ENCODE measurements around the gene AFG3L2.
"Not testable (repeated sequence)": the region's sequence is repeated elsewhere in the genome, so short reads cannot be mapped to it uniquely, and the experiment has no call there.

The AFG3L2 gene

DNA sequence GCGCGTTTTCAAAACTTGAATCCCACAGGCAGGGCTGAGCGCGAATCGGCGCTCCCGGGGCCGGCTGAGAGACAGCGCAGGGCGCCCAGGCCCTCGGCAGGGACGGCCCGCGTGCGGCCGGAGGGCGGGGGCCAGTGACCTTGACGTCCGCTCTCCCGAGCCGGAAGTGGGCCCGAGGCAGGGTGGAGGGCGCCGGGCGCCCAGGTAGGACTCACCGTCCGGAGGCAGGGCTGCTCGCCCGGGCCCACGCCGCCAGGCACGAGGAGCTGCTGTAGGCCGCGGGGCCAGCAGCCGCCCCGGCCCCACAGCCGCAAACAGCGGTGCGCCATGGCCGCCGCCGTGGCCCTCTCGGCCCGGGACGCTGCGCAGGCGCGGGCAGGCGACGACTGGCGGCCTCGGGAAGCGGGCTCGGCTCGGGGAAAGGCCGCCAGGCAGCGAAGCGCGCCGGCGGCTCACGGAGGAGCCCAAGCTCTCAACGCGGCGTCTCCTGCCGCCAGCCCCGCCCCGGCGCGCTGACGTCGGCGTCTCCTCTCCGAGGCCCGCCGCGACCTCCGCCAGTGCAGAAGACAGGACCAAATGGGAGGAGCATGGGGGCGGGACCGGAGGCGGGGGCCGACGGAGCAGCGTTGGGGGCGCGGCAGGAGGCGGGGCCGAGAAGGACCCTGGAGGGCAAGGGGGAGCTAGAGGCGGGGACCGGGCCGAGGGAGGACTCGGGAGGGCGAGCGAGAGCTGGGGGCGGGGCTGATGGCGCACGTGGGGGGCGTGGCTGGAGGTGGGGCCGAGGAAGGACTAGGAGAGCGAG, at the start of gene AFG3L2:
TSS of gene AFG3L2 (minus strand) at position 474 of the 802 bp plus-strand sequence. CDS start at position 329, 145 bp downstream.
- peak; percentile 100 for DNase-seq

DNA sequence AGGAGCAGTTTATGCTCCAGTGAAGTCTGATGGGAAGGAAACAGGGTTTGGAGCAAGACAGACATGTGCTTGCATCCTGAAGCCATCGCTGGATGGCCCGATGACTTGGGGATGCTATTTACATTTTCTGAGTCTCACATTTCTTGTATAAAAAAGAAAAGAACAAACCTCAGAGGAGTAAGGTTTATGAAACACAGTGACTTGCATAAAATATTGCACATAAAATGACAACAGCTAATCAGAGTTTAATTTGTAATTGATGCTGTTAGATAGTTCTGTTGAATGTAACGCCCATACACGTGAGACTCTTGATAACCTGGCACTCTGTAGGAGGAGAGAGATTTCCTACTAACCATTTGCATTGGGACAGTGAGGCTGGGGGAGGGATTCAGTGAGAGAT, 47.2 kb upstream of the AFG3L2 start:
- DNase-seq, result no peak

DNA sequence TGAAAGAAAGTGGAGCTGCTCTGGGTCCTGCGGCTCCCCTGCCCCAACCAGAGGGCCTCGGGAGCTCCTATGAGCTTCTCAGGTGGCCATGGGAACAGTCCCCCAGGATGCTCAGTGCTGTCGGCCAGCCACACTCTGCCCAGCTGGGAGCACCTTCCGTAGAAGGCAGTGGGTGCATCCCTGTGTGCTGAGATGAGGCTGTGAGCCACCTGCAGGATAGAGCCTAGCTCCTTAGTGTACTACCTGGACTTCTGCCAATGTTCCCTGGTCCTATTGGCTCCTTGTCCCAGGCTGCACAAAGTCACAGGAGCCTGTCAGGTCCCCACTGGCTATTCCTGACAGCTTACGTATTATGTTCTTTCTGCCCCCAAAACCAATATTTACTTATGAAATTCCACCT, 46.8 kb upstream of the AFG3L2 start:
- DNase-seq, result no peak

DNA sequence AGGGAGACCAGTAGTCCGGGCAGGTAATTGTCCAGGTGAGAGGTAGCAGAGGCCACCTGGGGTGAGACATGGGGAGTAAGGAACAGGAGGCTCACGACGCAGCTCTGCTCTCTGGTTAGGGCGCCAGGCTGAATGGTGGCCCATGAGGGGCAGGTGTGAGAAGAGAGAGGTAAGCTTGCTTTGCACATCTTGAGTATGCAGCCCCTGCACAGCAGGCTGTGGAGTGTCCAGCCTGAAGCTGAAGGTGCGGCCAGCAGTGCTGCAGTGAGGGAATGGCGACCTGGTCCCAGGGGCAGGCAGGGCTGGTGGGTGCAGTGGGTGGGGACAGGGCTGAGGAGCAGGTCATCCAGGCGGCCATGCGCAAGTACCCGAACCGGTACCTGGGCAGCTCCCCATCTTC, 46.4 kb upstream of the AFG3L2 start:
- DNase-seq, result no peak

DNA sequence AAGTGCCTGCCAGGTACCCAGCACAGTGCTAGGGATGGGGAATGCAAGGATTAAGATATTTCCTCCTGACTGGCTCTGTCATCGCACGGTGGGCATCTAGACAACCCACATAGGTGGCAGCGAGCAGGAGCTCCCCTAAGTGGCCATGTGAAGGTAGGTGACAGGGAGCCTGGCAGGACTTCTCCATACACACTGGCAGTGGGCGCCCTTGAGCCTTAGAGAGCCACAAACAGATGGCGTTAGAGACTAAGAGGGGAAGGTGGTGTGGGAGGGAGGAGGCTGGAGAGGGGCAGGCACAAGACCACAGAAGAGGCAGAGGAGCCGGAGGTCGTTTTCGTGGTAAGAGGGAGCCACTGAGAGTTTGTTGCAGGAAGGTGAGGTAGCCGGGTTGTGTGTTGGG, 45.9 kb upstream of the AFG3L2 start:
- DNase-seq, result no peak

DNA sequence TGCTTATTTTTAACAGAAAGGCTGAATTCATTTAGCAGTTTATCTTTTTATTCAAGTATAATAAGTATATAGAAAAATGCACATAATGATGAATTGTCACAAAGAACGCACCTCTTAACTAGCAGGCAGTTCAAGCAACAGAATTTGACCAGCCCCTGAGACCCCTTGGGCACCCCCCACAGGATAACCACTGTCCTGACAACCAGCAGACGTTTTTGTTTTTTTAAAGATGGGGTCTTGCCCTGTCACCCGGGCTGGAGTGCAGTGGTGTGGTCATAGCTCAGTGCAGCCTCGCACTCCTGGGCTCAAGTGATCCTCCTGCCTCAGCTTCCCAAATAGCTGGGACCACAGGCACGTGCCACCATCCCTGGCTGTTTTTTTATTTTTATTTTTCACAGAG, 44.7 kb upstream of the AFG3L2 start:
- DNase-seq, result no peak

DNA sequence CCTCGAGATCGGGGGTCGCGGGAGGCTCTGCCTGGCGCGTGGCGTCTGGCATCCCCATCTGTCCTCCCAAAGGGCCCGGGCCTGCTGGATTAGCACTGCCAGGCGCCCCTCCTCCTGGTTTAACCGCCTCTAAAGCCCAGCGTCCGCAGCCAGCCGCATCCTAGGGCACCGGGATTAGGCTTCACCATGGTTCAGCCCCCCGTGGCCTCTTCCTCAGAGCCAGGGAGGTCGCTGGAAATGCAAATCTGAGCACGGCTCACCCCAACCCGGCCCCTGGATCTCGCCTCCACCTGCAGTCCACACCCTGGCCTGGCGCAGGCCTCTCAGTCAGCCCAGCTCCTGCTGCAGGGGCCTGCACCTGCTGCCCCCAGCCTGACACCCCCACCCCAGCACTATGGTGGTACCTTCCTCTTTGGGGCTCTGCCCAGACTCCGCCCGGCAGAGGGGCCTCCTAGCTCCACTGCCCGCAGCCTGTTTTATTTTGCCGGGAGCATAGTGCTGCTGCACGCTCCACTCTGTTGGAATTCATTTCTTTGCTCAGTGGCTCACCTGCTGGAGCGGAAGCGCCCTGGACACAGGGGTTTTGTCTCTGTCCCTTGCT, 43.9 kb upstream of the AFG3L2 start:
- DNase-seq, result peak; percentile 70

DNA sequence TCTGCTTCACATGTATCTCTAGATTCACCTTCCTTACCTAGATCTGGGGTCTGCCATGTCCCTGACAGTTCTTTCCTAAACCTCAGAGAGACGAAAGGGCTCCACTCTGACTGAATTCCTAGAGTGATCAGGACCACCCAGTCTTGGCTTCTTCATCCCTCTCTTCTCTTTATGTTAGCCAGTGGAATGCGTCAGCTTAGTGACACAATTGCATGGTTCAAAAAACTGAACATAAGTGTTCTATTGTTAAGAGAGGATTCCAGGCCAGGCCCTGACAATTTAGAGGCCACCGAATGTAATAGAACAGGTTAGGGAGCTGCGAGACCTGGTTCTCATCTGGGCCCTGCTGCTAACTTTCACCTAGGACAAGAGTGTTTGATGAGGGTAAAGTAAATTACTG, 40.7 kb upstream of the AFG3L2 start:
- no peak for DNase-seq

DNA sequence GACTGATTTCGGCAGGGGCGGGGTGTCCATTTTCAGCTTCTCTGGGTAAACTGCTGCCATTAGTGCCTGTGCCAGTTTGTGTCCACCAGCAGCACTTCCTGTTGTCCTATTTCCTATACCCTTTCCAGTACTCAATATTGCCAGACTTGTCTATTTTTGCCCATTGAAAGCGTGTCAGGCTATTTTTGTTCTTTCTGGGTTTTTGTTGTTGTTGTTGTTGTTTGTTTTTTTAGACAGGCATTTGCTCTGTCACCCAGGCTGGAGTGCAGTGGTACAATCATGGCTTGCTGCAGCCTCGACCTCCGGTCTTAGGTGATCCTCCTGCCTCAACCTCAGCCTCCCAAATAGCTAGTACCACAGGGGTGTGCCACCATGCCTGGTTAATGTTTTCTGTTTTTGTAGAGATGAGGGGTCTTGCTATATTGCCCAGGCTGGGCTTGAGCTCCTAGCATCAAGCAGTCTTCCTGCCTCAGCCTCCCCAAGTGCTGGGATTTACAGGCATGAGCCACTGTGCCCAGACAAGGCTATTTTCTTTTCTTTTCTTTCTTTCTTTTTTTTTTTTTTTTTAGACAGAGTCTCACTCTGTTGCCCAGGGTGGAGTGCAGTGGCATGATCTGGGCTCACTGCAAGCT, 39.2 kb upstream of the AFG3L2 start:
- DNase-seq, result no peak

DNA sequence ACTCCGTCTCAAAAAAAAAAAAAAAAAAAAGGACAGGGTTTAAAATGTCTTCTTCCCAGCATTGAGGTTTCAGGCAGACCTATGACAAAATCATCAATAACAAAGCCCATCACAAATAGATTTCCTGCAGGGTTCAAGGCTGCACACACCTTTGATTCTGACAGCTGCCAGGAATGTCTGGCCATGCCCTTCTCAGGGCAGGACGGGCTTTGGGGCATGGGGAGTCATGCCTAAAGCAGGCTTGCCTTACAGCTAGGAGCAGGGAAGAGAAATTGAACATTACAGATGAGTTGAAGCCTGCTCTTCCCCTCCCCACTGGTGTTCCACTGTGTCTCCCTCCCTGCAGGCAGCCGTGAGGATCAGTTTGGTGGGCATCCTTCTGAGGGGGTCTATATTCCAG, 34.4 kb upstream of the AFG3L2 start:
- no peak for DNase-seq

DNA sequence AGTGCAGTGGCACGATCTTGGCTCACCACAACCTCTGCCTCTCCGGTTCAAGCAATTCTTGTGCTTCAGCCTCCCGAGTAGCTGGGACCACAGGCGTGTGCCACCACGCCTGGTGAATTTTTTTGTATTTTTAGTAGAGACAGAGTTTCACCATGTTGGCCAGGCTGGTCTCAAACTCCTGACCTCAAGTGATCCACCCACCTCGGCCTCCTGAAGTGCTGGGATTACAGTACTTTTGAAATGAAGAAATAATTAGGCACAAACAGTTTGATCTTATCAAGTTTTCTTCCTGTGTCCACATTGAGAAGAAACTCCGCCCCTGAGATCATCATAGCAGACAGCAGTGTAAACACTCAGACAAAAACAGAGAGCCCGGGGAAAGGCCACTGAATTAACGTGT, 33.7 kb upstream of the AFG3L2 start:
- DNase-seq, result not testable (repeated sequence)

DNA sequence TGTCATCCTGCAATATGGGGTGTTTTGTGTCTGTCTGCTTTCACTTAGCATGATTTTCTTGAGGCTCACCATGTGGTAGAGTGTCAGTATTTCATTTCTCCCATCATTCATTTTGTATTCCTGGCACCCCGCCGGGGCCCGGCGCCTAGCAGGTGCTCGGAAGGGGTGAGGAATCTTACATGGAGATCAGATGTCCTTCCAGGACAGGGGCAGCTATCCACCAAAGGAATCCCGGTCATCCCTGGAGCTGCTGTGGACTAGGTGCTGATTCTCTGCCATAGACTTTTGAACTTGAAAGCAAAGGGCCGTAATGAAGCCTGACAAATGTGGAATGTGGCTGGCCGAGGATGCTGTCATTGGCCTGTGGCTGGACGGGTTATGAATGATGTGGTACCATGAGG, 33.1 kb upstream of the AFG3L2 start:
- peak; percentile 47 for DNase-seq

DNA sequence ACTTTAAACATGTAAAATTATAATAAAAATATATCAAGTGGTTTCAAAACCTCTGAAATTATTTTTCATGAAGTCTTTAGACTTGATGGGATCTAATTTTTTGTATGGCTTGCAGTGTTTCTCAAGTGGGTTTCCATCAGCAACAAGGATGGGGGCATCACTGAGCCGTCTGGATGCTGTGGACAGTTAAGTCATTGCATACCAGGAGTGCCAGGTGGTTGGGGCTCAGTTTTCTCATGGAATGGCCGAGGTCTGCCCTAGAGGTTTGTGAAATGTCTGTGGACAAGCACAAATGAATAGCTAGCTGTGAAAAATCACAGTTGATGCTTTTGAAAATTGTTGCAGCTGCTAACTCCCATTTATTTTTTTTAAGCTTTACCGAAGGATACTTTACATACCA, 32.4 kb upstream of the AFG3L2 start:
- DNase-seq, result peak; percentile 58

DNA sequence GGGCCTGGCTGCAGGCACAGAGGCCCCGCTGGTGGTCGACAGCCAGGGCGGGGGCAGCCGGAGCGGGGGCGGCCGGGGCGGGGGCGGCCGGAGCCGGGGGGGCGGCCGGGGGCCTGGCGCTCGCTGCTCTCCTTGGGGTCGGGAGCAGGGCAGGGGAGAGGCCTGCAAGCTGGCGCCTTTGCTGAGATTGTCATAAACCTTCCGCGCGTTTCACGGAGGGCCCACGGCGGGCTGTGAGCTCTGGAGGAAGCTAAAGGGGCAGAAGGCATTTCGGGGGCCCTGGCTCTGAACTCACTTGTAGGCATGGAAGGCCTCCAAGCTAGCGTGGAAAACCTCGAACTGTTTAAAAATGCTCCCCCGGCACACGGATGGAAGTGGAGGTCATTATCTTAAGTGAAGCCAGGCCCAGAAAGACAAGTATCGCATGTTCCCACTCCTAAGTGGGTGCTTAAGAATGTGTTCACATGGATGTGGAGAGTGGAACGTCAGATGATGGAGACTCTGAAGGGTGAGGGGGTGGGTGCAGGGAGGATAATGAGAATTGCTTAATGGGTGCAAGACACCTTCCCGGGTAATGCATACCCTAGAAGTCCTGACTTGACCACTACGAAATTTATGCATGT, 31.3 kb upstream of the AFG3L2 start:
- no peak for DNase-seq

DNA sequence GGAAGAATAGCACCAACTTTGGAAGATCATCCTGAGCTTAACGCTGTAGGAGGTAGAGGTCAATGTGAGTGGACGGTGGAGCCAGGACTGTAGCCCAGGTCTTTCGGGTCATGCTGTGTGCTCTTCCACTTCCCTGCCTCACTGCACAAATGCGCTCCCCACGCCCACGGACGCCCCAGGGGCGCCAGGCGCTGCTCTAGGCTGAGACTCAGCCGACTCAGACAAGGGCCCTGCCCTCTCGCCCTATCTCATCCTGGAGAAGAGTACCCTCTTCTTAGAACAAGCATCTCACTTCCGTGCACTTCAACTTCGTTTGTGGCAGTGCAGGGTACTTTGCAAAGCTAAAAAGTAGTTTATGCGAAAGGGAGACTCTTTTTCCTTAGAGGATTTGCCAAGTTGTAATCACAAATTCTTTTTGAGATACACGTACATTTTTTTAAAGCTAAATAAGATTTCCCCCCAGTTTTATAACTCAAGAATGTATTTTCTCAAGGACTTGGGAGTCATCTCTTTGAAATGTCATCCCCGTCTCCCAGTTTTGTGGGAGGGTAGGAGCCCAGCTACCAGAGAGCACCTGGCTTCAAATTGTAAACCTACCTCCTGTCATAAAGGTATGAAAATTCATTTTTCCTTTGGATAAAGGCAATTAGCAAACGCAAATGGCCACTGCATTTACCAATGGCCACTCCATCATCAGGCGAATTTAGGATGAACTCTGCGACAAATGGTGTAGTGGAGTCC, 29.5 kb upstream of the AFG3L2 start:
- DNase-seq, result no peak

DNA sequence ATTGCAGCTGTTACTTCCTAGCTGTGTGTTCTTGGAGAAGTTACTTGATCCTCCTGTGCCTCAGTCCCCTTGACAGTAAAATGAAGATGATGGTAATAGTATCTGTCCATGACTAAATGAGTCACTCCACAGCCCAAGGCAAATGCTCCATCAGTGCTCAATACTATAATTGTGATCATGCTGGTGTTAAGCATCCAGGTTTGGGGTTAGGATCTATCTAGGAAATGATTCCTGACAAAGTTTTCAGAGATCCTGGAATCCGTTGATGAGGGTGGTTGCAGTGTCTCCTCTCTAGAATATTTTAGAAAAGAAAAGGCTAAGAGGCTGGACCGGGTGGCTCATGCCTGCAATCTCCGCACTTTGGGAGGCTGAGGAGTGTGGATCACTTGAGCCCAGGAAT, 28.0 kb upstream of the AFG3L2 start:
- DNase-seq, result no peak

DNA sequence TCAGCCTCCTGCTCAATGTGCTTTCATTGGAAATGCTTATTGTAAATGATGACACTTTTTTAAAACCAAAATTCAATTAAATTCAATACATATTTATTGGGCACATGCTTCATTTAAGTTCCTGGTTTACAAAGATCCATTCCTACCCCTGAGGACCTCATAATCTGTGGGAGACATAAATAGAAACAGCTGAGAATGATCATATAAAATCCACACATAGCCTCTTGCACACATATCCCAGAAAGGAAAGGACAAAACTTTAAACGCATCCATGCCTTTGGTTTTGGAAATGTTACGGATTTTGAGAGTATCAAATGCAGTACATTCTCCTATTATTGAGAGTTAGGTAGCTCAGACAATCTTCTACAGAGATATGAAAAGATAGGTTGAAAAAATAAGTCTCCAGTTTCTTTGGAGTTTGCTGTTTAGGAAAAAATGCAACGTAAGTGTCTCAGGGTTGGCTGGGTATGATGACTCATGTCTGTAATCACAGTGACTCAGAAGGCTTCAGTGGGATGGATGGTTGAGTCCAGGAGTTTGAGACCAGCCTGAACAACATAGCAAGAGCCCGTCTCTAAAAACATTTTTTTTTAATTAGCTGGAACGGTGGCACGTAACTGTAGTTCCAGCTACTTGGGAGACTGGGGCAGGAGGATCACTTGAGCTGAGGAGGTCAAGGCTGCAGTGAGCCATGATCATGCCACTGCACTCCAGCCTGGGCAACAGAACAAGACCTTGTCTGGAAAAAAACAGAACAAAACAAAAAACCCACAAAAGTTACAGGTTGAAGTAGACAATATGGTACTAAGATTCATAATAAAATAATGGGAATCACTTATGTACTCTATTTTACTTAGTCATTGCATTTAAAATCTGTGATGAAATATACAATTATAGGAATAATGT, 26.8 kb upstream of the AFG3L2 start:
- DNase-seq, result no peak

DNA sequence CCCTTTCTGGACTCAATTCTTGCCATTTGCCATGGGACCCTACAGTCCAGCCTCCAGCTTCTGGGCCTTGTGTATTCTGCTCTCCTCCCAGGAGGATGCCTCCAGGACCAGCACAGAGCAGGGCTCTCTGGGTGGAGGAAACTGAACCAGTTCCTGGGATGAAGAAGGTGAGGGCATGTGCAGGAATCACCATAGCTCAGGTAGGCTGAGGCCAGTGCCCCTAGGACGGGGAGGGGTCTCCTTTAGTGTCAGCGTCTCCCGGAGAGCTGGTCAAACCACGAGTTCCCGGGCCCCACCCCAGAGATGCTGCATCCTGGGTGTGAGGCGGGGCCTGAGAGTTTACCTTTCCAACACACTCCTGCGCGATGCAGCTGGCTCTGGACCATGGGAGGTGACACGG, 24.9 kb upstream of the AFG3L2 start:
- DNase-seq, result no peak

DNA sequence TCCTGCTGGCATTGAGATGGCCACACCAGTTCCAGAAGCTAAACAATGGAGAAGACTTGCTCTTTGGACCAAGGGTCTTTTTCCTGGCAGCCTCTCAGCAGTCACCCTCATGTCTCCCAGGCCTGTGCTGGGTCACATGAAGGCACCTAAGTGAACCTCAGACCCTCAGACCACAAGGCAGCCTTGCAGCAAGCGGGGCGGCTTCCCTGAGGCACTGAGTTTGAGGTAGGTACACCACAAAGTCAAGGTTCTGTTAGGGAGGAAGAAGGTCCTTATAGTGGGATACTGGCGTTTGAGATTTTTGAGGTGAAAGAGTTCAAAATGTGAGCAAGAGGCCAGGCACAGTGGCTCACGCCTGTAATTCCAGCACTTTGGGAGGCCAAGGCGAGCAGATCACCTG, 22.2 kb upstream of the AFG3L2 start:
- DNase-seq, result no peak

DNA sequence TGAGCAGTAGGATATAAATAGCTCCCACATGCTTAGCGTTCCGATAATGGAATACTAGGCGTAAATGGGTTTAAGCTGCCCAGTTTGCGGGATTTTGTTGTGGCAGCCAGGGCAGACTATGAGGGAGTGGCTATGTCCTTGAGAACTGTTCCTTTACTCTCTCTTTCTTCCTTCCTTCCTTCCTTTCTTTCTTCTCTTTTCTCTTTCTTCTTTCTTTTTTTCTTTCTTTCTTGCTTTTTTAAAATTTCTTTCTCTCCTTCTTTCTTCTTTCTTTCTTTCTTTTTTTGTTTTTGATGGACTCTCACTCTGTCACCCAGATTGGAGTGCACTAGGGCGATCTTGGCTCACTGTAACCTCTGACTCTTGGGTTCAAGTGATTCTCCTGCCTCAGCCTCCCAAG, 21.6 kb upstream of the AFG3L2 start:
- DNase-seq, result no peak

DNA sequence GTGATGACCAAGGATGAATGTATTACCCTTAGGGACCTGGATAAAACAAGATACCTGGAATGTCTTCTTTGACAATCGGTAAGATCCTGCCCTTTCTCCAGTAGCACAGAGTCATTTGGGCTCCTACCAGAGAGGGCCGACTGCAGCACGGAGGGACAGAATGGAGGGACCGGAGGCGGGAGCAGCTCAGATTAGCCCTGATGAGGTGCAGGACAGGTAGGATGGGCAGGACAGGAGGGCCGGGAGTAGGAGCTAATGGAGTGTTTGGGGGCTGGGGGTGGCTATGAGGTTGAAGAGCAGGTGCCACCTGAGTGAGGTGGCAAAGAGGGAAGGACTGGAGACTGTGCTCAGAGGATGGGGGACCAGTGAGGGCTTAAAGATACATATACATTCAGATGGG, 20.8 kb upstream of the AFG3L2 start:
- no peak for DNase-seq

DNA sequence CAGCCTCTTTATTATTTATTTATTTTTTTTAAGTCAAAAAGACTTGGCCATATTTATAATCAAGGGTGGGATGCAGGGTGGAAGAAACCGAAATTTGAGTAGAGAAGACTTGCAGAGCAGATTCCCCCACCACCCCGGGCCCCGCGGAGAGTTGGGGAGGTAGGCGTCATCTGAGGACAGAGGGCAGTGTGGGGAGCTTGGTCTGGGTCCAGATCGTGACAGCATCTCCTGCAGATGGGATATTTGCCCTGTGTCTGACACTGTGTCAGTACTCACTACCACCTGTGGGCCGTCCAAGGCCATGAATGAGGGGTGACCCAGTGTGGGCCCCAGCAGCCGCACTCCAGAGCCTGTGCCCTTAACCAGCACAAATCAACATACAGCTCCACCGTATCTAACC, 20.2 kb upstream of the AFG3L2 start:
- no peak for DNase-seq
